ENCODE measurements around the gene TDRD10. TPM values are rescaled to one million over a fixed set of nuclear protein-coding genes. Genes with fewer than 3 reads are reported as not detected.

The TDRD10 gene
- total RNA-seq, 1 donor from 2014 or later: not detected

DNA sequence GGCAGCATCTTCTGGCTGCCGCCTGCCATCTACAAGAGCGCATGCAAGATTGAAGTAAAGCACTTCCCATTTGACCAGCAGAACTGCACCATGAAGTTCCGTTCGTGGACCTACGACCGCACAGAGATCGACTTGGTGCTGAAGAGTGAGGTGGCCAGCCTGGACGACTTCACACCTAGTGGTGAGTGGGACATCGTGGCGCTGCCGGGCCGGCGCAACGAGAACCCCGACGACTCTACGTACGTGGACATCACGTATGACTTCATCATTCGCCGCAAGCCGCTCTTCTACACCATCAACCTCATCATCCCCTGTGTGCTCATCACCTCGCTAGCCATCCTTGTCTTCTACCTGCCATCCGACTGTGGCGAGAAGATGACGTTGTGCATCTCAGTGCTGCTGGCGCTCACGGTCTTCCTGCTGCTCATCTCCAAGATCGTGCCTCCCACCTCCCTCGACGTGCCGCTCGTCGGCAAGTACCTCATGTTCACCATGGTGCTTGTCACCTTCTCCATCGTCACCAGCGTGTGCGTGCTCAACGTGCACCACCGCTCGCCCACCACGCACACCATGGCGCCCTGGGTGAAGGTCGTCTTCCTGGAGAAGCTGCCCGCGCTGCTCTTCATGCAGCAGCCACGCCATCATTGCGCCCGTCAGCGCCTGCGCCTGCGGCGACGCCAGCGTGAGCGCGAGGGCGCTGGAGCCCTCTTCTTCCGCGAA lies 69.4 kb downstream of the TDRD10 start:
- no peak for DNase-seq (ENCODE audit: low read depth)
- Histone ChIP-seq H3K27me3 (ENCODE audit: control insufficient read depth, insufficient read depth, low read length) (peaks cover 31% of the 10 kb centered on the region), H3K36me3 (ENCODE audit: control insufficient read depth, insufficient read depth, low read length) (no peaks in the 10 kb centered on the region), H3K4me3 (ENCODE audit: low read depth, low read length) (no peak overlapping the region)
- TF ChIP-seq, protein P1, sequence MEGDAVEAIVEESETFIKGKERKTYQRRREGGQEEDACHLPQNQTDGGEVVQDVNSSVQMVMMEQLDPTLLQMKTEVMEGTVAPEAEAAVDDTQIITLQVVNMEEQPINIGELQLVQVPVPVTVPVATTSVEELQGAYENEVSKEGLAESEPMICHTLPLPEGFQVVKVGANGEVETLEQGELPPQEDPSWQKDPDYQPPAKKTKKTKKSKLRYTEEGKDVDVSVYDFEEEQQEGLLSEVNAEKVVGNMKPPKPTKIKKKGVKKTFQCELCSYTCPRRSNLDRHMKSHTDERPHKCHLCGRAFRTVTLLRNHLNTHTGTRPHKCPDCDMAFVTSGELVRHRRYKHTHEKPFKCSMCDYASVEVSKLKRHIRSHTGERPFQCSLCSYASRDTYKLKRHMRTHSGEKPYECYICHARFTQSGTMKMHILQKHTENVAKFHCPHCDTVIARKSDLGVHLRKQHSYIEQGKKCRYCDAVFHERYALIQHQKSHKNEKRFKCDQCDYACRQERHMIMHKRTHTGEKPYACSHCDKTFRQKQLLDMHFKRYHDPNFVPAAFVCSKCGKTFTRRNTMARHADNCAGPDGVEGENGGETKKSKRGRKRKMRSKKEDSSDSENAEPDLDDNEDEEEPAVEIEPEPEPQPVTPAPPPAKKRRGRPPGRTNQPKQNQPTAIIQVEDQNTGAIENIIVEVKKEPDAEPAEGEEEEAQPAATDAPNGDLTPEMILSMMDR (IDR thresholded peaks at IDR 0.05; ENCODE audit: insufficient read depth, low read length, poor library complexity, severe bottlenecking): no peak

DNA sequence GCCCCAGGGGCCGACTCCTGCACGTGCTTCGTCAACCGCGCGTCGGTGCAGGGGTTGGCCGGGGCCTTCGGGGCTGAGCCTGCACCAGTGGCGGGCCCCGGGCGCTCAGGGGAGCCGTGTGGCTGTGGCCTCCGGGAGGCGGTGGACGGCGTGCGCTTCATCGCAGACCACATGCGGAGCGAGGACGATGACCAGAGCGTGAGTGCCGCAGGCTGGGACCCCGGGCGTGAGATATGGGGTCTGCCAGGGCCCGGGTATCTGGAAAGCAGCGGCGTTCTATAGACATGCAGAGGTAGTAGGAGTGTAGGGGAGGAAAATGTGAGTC lies 69.9 kb downstream of the TDRD10 start:
- Histone ChIP-seq H3K36me3 (ENCODE audit: control insufficient read depth, insufficient read depth, low read length) (no peaks in the 10 kb centered on the region), H3K27me3 (ENCODE audit: control insufficient read depth, insufficient read depth, low read length) (peaks cover 28% of the 10 kb centered on the region), H3K4me3 (ENCODE audit: low read depth, low read length) (no peak overlapping the region)
- no peak for DNase-seq (ENCODE audit: low read depth)
- TF ChIP-seq, protein P1 (IDR thresholded peaks at IDR 0.05; ENCODE audit: insufficient read depth, low read length, poor library complexity, severe bottlenecking): no peak

DNA sequence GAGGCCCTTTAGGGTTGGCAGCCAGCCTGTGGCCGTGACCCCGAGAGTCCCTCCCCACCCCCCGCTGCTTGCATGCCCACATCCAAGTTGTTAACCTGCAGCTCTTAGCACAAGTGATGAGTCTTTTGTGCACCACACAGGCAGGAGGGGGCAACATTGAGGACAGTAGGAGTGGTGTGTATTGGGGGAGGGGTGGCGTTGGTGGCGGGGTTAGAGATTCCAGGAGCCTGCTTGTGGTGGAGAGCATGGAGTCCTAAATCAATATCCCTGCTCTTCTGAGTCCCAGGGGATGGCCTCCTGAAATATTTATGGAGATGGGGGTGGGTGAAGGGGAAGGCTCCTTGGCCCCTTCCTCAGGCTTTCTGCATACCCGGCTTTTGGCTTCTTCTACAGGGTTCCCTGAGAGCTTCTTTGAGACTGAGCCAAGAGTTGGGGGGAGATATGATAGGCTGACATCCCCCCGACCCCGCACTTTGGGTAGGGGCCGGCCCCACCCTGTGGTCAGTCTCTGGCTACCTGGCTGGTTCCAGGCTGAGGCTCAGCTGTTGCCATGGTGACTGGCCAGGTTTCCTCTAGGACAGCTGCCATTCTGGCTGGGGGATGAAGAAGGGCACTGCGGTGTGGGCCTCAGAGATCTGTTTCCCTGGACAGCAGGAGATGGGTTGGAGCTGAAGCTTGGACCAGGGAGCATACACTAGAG lies 70.6 kb downstream of the TDRD10 start:
- DNase-seq (ENCODE audit: low read depth): no peak
- H3K36me3 ChIP-seq (ENCODE audit: control insufficient read depth, insufficient read depth, low read length): no peaks in the 10 kb centered on the region
- no peak overlapping the region for H3K4me3 ChIP-seq (ENCODE audit: low read depth, low read length)
- H3K27me3 ChIP-seq (ENCODE audit: control insufficient read depth, insufficient read depth, low read length): peaks cover 21% of the 10 kb centered on the region
- TF ChIP-seq, protein P1 (IDR thresholded peaks at IDR 0.05; ENCODE audit: insufficient read depth, low read length, poor library complexity, severe bottlenecking): no peak

DNA sequence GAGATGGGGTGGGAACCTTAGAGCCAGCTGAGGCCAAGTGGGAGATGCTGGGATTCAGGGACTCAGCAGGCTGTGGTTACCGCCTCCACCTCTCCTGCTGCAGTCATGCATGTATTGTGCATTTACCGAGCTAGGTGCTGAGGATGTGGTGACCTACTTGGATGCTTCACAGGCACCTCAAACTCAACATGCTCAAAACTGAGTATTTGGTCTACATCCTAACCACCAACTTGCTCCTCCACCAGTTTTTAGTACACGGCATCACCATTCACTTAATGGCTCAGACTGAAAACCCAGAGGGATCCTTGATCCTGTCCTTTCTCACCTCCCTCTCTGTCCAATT lies 71.1 kb downstream of the TDRD10 start:
- no peak for DNase-seq (ENCODE audit: low read depth)
- Histone ChIP-seq H3K27me3 (ENCODE audit: control insufficient read depth, insufficient read depth, low read length) (peaks cover 18% of the 10 kb centered on the region), H3K36me3 (ENCODE audit: control insufficient read depth, insufficient read depth, low read length) (no peaks in the 10 kb centered on the region), H3K4me3 (ENCODE audit: low read depth, low read length) (no peak overlapping the region)
- TF ChIP-seq, protein P1 (IDR thresholded peaks at IDR 0.05; ENCODE audit: insufficient read depth, low read length, poor library complexity, severe bottlenecking): no peak

DNA sequence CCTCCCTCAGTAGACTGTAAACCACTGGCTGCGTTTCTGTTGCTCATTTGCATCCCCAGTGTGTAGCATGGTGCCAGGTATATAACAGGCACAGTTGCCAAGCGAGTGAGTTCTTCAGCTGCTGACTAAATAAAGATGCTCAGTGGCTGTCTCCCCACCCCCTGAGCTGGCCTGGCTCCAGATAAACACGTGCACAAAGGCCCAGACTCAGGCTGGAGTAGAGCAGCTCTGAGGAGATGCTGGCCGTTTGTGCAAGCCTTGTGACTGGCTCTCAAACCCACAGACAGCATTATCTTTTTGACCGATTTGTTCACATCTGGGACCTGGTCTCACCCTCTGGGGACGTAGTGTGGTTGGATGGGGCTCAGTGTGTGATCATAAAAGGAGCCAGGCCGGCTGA lies 72.7 kb downstream of the TDRD10 start:
- Histone ChIP-seq H3K27me3 (ENCODE audit: control insufficient read depth, insufficient read depth, low read length) (peaks cover 4% of the 10 kb centered on the region), H3K36me3 (ENCODE audit: control insufficient read depth, insufficient read depth, low read length) (no peaks in the 10 kb centered on the region), H3K4me3 (ENCODE audit: low read depth, low read length) (no peak overlapping the region)
- TF ChIP-seq, protein P1 (IDR thresholded peaks at IDR 0.05; ENCODE audit: insufficient read depth, low read length, poor library complexity, severe bottlenecking): no peak
- DNase-seq (ENCODE audit: low read depth): no peak

Data from kidney epithelial cell (primary cell).